SU-DHL-6 (cell line): Measurements from ENCODE around the gene BCL2L1.

Experiments used
- H2AFZ ChIP-seq: fragments of 200-600 bp; sonication (generic); 2 replicates; pipeline ENCODE4 v1.6.1; 2014; ENCODE audit warnings: low read depth, mild to moderate bottlenecking, moderate library complexity, mixed read lengths, antibody characterized with exemption, low read length; ENCODE audit not compliant: severe bottlenecking
- H3F3A ChIP-seq: fragments of 200-600 bp; shearing (Covaris generic); 2 replicates; pipeline ENCODE4 v1.6.0; 2016; ENCODE audit warnings: antibody characterized with exemption, mild to moderate bottlenecking; ENCODE audit not compliant: insufficient read depth
- H3K27ac ChIP-seq: fragments of 200-600 bp; sonication (generic); 2 replicates; pipeline ENCODE4 v1.5.1; 2016; ENCODE audit warnings: low read depth, mild to moderate bottlenecking, low read length, moderate library complexity, mixed read lengths
- H3K27me3 ChIP-seq: fragments of 200-600 bp; sonication (generic), shearing (Covaris generic); 2 replicates; pipeline ENCODE4 v1.6.0; 2014; ENCODE audit warnings: mild to moderate bottlenecking, low read length
- H3K36me3 ChIP-seq: fragments of 200-600 bp; sonication (generic); 2 replicates; pipeline ENCODE4 v1.6.1; 2014; ENCODE audit warnings: mild to moderate bottlenecking, low read length, mixed read lengths
- H3K4me2 ChIP-seq: fragments of 300-600, 200-600 bp; shearing (Covaris generic), sonication (generic); 2 replicates; pipeline ENCODE4 v1.6.0; 2014; ENCODE audit warnings: low read length, low read depth, mild to moderate bottlenecking; ENCODE audit not compliant: poor library complexity, severe bottlenecking
- H3K4me3 ChIP-seq: fragments of 200-600 bp; sonication (generic); 2 replicates; pipeline ENCODE4 v1.5.1; 2014; ENCODE audit warnings: antibody characterized with exemption, low read length, mild to moderate bottlenecking, mixed read lengths; ENCODE audit not compliant: insufficient read depth, poor library complexity, severe bottlenecking
- H3K79me2 ChIP-seq: fragments of 200-600 bp; sonication (generic); 2 replicates; pipeline ENCODE4 v1.6.1; 2014; ENCODE audit warnings: mild to moderate bottlenecking, low read length, moderate library complexity; ENCODE audit not compliant: insufficient read depth
- H3K9ac ChIP-seq: fragments of 200-600 bp; sonication (generic); 2 replicates; pipeline ENCODE4 v1.7.0; 2014; ENCODE audit warnings: mild to moderate bottlenecking, low read length
- H3K9me2 ChIP-seq: fragments of 200-600 bp; sonication (generic); replicated peaks from 2 replicates; pipeline ENCODE4 v1.6.1; 2014; ENCODE audit warnings: low read length; ENCODE audit not compliant: insufficient read depth
- H3K9me3 ChIP-seq: fragments of 200-600 bp; sonication (generic); 2 replicates; pipeline ENCODE4 v1.6.1; 2014; ENCODE audit warnings: low read length, mixed read lengths; ENCODE audit not compliant: insufficient read depth
- H4K20me1 ChIP-seq: fragments of 200-600 bp; sonication (generic); 2 replicates; pipeline ENCODE4 v1.6.1; 2014; ENCODE audit warnings: low read depth, mild to moderate bottlenecking, antibody characterized with exemption, low read length, moderate library complexity, mixed read lengths
- EZH2phosphoT487 ChIP-seq: fragments of 200-600 bp; sonication (generic), shearing (Covaris generic); conservative IDR thresholded peaks from 2 replicates; pipeline ENCODE4 v1.6.1; 2018; ENCODE audit warnings: mild to moderate bottlenecking, antibody characterized with exemption, low read length, moderate library complexity, mixed read lengths
- TF ChIP-seq, protein P1 (sequence below): fragments of 200-600 bp; sonication (generic); IDR thresholded peaks from one replicate; pipeline ENCODE4 v1.5.1; 2017; ENCODE audit warnings: antibody characterized with exemption, mild to moderate bottlenecking, low read length, moderate library complexity; ENCODE audit not compliant: insufficient read depth, poor library complexity, severe bottlenecking

Gene BCL2L1

GRCh38 chr20:31699801-31700728 lies 22.6 kb downstream of the BCL2L1 start:
- Histone ChIP-seq H4K20me1 (no peaks in the 10 kb centered on the region), H2AFZ (no peak overlapping the region), H3K9me3 (no peaks in the 10 kb centered on the region), H3K27ac (no peak overlapping the region), H3K4me3 (no peak overlapping the region), H3F3A (no peaks in the 10 kb centered on the region), H3K36me3 (no peaks in the 10 kb centered on the region; the same call in 1 of the 2 replicates), H3K9ac (no peak overlapping the region), H3K27me3 (no peaks in the 10 kb centered on the region), H3K9me2 (no peaks in the 10 kb centered on the region), H3K79me2 (peaks cover 45% of the 10 kb centered on the region), H3K4me2 (no peak overlapping the region)
- TF ChIP-seq, protein P1, sequence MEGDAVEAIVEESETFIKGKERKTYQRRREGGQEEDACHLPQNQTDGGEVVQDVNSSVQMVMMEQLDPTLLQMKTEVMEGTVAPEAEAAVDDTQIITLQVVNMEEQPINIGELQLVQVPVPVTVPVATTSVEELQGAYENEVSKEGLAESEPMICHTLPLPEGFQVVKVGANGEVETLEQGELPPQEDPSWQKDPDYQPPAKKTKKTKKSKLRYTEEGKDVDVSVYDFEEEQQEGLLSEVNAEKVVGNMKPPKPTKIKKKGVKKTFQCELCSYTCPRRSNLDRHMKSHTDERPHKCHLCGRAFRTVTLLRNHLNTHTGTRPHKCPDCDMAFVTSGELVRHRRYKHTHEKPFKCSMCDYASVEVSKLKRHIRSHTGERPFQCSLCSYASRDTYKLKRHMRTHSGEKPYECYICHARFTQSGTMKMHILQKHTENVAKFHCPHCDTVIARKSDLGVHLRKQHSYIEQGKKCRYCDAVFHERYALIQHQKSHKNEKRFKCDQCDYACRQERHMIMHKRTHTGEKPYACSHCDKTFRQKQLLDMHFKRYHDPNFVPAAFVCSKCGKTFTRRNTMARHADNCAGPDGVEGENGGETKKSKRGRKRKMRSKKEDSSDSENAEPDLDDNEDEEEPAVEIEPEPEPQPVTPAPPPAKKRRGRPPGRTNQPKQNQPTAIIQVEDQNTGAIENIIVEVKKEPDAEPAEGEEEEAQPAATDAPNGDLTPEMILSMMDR: no peak
- TF ChIP-seq EZH2phosphoT487: no peak

- Histone ChIP-seq H3K4me2 (no peak overlapping the region), H3F3A (no peaks in the 10 kb centered on the region), H4K20me1 (no peaks in the 10 kb centered on the region), H3K27ac (no peak overlapping the region), H3K9me2 (no peaks in the 10 kb centered on the region), H3K27me3 (no peaks in the 10 kb centered on the region), H2AFZ (no peak overlapping the region), H3K79me2 (peaks cover 44% of the 10 kb centered on the region; the same call in 1 of the 2 replicates), H3K4me3 (no peak overlapping the region), H3K9ac (no peak overlapping the region), H3K9me3 (no peaks in the 10 kb centered on the region), H3K36me3 (no peaks in the 10 kb centered on the region; the same call in 1 of the 2 replicates)
- TF ChIP-seq EZH2phosphoT487: no peak
- TF ChIP-seq, protein P1: no peak
Observed at GRCh38 chr20:31698803-31699718, 23.6 kb downstream of the BCL2L1 start.

- no peaks in the 10 kb centered on the region for H3K27me3 ChIP-seq
- no peaks in the 10 kb centered on the region for H3K9me2 ChIP-seq
- H3K27ac ChIP-seq: no peak overlapping the region
- peaks cover 48% of the 10 kb centered on the region; the same call in 1 of the 2 replicates for H3K79me2 ChIP-seq
- H3K9me3 ChIP-seq: no peaks in the 10 kb centered on the region
- no peak for TF ChIP-seq EZH2phosphoT487
- TF ChIP-seq, protein P1: no peak
- H2AFZ ChIP-seq: no peak overlapping the region
- H4K20me1 ChIP-seq: no peaks in the 10 kb centered on the region
- no peak overlapping the region for H3K4me3 ChIP-seq
- no peak overlapping the region for H3K9ac ChIP-seq
- H3K36me3 ChIP-seq: no peaks in the 10 kb centered on the region; the same call in 1 of the 2 replicates
- peaks cover 4% of the 10 kb centered on the region; the same call in 1 of the 2 replicates for H3F3A ChIP-seq
- H3K4me2 ChIP-seq: no peak overlapping the region
Observed at GRCh38 chr20:31698243-31698802, 24.3 kb downstream of the BCL2L1 start.
